Activated CD8-positive, alpha-beta memory T cell treated with anti-CD3 and anti-CD28 coated beads, Interleukin-2, amount 50 U/mL, for 4 hours (primary cell): ENCODE results near the gene USF3.
A peak's percentile ranks its signal among the peaks of the same experiment; 100 is the strongest.

Source experiments
- DNase-seq: peaks from one replicate; pipeline ENCODE4 v3.0.0-alpha.2; 2020

The USF3 gene, protein sequence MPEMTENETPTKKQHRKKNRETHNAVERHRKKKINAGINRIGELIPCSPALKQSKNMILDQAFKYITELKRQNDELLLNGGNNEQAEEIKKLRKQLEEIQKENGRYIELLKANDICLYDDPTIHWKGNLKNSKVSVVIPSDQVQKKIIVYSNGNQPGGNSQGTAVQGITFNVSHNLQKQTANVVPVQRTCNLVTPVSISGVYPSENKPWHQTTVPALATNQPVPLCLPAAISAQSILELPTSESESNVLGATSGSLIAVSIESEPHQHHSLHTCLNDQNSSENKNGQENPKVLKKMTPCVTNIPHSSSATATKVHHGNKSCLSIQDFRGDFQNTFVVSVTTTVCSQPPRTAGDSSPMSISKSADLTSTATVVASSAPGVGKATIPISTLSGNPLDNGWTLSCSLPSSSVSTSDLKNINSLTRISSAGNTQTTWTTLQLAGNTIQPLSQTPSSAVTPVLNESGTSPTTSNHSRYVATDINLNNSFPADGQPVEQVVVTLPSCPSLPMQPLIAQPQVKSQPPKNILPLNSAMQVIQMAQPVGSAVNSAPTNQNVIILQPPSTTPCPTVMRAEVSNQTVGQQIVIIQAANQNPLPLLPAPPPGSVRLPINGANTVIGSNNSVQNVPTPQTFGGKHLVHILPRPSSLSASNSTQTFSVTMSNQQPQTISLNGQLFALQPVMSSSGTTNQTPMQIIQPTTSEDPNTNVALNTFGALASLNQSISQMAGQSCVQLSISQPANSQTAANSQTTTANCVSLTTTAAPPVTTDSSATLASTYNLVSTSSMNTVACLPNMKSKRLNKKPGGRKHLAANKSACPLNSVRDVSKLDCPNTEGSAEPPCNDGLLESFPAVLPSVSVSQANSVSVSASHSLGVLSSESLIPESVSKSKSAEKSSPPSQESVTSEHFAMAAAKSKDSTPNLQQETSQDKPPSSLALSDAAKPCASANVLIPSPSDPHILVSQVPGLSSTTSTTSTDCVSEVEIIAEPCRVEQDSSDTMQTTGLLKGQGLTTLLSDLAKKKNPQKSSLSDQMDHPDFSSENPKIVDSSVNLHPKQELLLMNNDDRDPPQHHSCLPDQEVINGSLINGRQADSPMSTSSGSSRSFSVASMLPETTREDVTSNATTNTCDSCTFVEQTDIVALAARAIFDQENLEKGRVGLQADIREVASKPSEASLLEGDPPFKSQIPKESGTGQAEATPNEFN (N-terminal part only)

DNA sequence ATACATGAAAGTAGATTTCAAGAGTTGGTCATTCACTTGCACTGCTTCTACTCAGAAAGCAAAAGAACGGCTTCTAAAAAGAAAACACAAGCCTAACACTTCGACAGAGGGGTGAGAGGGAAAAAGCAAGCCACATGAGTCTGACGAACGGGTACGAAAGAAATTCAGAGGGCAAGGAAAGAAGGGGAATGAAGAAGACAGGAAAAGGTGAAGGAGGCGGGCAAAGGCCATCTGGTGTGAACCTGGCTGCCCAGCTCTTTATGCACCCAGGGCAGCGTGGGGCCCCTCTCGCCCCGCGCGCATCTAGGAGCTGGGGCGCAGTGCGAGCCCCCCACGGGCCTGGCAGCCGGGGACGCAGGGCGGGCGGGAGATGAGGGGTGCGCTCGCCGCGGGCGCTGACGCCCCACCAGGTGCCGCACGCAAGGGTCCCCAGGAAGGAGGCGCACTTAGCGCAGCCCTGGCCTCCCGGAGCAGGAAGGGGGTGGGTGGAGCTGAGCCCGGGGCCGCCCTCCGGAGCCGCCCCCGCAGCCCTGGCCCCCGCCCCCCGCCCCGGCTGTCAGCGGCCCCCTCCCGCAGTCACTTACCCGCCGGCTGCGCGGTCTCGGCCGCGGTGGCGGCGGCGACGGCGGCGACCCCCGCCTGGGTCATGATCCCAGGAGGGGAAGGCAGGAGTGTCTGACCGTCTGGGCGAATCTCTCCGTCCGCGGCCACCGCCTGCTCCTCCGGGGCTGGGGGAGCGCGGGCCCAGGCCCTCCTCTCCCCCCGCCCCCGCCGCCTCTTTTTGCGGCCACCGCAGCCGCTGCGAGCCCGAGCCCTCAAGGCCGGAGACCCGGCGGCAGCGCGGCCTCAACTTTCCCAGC, at the start of gene USF3:
Gene USF3 (minus strand): TSS at position 857 of the 860 bp plus-strand sequence. CDS start 21,764 bp downstream, outside the sequence.
- DNase-seq: peak; percentile 83

DNA sequence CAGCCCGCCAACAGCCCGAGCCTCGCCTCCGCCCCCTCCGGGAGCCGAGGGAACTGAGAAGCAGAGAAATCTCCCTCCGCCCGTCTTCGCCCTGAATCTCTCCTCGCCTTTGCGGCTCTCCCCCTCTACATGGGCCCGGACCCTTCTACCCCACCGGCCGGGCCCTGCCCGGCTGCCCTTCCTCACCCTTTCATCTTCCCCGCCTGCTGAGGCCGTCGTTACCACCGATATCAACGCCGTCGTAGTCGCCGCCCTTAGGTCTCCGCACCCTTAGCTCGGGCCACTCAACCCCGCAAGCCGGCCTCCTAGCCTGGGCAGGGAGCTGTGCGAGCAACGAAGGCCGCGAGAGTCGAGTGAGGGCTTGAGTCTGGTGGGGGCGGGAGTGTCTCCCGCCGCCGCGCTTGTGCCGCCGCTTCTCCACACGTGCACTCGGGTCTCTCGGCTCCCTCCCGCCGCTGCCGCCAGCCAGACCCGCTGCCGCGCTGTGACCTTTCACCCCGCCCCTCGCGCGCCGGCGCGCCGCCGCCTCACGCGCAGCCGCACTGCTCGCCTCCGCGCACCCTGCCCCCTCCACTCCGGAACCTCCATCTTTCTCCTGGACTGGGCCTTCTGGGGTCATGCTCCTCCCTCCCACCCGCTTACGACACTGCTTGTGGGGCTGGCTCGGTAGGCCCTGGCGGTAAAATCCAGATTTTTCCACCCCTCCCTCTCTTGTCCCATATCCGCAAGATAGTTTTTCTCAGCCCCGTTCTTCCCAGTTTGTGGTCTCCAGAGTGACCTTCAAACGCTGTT, 49.5 kb upstream of the USF3 start, which contains the start of gene NAA50:
Gene NAA50 (minus strand): TSS at position 494 of the 792 bp plus-strand sequence. CDS start 300 bp downstream, at position 194.
- DNase-seq: peak; percentile 94

DNA sequence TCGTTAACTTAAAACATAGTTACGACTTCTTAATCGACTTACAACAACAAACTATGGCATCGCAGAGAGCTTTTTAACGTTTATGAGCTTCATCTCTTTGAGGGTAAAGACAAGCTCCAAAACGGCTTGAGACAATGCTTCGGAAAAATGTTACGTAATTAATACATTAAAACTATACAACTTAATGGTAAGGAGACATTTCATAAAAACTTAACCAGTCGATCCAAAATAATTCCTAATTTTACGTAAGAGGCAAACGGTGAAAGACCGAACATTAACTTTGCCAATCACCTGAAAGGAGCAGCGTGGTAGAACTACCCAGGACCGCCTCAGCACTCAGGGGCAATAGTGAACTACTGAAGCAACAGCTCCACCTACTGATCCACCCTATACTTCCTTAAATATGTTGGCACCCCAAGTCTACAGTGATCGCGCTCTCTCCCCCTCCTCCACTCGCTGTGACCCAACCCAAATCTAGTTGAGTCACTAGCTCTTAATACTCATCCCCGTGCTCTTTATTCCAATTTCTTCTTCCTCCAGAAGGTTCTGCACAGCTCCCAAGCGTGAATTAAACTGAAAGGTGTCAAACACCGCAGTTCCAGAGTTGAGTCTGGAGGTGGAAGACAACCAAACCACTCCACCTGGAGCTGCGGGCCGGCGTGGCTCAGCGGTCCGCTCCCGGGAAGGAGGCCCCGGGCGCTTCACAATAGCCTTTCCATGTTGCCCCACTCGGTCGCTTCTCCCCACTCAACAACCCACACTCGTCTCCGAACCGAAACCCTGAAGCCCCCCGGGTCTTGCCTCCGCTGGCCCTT, 48.7 kb upstream of the USF3 start:
- DNase-seq: peak; percentile 77

DNA sequence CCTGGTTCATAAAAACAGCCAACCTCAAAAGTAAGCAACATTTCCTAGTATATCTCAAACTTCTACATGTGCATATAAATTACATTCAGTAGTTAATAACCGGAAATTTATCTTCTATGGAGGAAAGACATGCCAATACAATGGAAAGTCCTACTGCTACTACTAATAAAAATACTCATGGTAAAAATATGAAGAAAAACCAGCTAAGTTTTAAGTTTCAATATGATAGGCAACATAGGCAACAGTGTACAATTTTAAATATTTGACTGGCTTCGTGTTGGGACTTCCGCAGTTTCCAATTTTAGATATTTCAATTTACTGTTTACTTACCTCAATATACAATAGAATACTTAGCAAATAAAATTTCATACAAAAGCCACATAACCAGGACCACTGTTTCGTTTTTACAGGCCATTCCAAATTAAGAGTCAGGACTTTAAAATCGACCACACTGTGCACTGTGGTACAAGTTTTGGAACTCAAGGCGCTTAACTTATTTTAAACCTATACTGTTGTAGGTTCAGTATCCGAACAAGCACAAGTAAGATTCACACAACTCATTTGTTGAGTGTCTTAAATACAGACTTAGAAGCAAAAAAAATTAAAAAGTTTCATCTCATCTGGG, 46.7 kb upstream of the USF3 start:
- no peak for DNase-seq

DNA sequence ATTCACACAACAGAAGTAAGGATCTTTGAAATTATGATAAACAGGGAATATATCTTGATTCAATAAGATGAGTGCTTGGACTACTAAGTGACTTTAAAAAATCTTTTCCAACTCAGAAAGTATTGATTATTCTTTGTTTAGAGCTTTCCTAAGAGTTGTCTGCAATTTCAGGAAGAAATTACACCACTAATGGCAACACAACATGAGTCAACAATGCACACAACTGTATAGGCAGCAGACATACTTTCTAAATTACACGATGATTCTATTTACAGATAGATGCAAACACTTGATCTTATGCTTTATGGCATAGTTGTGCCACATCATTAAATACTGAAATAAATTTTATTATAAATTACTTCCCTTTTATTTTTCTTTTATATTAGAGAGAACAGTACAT, 45.2 kb upstream of the USF3 start:
- no peak for DNase-seq

DNA sequence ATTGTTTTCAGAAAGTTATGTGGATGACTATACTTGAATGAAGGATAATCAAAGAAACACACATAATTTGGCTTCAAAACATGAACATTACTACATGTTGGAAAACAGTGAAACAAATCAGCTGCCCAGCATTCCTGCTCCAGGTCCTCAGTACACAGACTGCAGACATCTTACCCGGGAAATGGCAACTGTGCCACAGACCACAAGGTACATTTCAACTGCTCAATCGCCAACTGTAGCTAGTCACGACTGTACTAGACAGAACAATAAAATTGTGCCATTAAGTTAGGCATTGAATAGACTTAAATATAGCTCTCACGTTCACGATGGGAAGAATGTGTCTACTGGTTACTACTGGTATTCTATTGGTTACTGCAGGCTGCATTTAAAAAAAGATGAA, 44.6 kb upstream of the USF3 start:
- no peak for DNase-seq

DNA sequence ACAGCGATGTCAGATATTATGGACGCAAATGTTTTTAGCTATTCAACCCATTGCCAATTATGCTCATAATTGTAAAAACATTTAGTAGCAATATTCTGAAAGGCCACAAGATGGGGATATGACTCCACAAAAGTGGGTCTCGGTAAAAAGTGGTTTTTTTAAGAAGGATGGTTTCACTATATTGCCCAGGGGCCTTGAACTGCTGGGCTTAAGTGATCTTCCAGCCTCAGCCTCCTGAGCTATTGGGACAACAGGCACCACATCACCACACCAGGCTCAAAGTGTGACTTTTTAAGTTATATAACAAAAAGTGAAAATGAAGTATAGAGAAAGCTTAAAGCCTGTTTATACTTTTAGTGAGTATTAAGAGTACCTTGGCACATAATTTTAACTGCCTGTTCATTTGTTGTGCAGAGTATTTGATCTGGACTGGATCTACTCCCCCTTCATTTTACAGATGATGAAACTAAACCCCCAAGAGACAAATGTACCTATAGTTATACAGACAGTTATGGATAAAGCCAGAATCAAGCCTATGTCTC, 40.2 kb upstream of the USF3 start:
- no peak for DNase-seq

DNA sequence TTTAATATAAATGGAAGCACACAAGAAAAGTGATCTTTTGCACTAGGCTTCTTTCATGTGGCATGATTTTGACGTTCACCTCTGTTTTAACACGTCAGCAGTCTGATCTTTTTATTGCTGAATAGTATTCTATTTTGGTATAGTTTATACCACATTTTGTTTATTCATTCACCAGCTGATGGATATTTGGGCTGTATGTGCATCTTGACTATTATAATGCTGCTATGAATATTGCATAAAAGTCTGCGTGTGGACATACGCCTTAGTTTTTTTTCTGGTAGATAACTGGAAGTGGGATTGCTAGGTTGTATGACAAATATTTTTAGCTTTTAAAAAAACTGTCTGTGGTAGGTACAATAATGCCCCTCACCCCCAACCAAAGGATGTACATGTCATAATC, 35.3 kb upstream of the USF3 start:
- DNase-seq: no peak

DNA sequence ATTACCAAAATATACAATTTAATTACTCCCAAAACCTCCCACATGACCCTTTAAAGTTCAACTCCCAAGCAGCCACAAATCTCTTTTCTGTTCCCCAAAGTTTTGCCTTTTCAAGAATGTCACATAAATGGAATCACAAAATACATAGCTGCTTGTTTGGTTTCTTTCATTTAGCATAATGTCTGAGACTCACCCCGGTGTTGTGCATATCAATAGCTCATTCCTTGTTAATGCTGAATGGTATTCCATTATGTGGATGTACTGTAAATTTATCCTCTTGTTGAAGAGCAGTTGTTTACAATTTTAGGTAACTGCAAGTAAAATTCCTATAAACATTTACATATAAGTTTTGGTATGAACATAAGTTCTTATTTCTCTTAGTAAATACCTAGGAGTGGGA, 34.1 kb upstream of the USF3 start:
- no peak for DNase-seq

DNA sequence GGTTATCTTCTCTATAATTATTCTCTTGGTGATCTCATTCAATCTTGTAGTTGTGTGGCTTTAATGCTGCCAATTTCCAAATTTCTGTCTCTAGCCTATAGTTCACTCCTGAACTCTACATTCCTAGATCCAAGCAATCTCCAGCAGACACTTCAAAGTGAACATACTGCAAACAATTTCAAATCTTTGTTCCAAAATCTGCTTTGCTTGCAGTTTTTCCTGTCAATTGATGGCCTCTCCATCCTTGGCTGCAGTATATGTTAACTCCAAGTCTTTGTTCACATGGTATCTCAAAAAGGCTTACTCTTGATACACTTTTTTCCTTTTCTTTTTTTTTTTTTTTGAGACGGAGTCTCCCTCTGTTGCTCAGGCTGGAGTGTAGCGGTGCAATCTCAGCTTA, 32.2 kb upstream of the USF3 start:
- no peak for DNase-seq

DNA sequence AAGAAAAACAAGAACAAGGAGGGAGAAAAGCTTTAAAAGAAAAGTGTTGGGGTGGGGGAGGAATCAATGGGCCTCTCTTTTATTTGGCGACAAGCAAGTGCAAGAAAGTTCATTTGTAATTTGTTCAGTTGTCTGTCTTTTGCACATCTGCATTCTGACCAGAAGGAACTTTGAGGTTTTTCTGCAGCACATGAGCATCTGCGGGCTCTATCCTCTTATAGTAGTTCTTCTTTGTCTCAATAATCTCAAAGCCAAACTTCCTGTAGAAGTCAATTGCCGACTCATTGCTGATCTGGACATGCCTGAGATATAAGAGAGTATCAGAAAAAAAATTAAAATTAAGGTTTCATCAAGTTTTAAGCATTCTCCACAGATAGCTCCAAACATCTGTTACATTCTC, 25.2 kb upstream of the USF3 start:
- no peak for DNase-seq

DNA sequence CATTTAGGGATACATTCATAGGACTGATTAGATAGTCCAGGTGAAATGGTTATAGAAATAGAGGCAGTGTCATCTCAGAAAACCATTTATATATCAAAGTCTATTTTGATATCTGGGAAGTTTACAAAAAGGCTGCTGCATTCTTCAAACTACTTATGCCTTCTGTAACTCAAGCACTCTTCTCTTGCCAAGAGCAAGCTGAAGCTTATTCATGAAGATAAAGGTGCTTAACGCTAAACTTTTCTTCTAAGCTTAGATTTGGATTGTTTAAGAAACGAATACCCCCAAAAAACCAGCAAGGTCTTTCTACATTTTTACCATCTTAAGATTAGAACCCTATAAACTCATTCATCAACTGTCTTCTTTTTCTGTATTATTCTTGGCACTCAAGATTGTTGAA, 23.3 kb upstream of the USF3 start:
- no peak for DNase-seq

DNA sequence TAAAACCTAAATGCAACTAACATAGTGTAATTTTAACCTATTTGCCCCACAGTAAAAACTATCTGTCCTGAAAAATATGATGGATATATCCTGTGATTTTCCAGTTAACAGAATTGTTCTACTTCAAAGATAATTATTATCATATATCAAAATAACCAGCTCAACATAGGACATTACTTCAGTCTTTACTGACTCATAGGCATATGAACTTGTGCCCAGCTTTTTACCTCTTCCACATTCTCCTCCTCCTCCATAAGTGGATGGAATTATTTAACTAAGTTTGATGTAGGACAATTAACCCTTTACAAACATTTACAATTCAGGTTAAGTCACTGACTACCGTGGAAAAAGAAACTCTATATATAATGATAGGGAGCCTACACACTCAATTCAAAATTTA, 22.9 kb upstream of the USF3 start:
- no peak for DNase-seq

DNA sequence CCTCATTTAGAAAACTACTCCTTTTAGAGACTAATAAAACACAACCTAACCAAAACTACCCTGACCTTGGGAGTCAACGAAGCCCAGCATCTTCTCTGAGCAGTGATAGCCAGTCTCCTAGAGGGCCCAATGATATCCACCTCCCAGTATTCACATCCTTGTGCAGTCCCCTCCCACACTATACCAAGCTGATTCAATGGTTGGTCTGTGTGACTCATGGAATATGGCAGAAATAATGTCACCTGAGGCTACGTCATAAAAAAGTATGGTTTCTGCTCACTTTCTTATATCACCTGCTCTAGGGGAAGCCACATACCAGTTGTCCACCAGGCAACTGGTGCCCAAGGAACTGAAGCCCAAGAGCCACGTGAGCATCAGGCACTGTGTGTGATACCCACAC, 21.4 kb upstream of the USF3 start:
- DNase-seq: no peak

DNA sequence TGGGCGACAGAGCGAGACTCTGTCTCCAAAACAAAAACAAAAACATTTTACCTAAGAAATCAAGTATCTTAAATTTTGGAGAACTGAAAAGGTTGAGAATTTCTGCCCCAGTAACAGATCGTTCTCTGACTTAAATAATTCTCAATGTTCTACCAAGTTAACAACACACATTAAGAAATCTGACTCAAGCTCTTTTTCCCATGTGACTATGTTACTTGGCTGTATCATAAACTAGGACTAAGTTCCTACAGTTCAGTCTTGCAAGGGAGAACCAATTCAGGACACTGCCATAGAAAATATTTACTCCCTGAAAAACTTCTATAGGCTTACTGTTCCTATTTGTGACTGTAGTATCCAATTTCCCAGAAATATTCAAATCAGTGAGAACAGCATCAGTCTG, 20.9 kb upstream of the USF3 start:
- no peak for DNase-seq

DNA sequence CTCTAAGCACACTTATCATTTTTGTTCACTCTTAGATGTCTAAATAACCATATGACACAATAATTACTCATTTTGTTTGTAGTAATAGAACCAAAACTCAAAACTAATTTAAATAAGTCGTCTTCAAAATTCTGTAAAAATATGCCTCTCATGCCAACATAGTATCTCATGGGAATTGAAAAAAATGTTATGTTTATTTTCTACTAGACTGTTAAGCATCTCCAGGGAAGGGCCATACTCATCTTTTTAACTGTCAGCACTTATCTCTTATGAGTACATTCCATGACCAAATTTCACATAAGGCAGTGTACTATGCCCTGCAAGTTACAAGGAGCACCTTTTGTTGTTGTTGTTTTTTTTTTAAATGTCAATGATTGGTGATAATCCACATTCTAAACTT, 18.3 kb upstream of the USF3 start:
- DNase-seq: no peak

DNA sequence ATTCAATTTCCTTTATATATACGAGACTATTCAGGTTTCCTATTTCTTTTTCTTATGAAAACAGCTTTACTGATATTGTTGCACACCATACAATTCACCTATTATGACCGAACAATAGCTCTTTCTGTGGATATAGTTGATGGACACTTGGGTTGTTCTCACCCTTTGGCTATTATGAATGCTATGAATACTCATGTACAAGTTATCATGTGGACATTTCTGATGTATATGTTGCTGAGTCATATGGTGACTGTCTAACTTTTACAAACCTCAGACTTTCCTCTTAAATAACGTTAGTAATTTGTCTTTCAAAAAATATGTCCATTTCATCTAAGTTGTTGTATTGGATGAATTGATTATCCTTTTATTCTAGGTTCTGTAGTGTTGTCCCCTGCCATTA, 15.7 kb upstream of the USF3 start:
- DNase-seq: no peak

DNA sequence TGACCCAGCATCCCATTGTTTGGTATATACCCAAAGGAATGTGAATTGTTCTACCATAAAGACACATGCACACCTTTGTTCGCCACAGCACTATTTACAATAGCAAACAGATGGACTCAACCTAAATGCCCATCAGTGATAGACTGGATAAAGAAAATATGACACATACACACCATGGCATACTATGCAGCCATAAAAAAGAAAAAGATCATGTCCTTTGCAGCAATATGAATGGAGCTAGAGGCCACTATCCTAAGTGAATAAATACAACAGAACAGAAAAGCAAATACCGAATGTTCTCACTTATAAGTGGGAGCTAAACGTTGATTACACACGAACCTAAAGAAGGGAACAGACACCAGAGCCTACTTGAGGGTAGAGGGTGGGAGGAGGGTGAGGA, 11.4 kb upstream of the USF3 start:
- DNase-seq: no peak

DNA sequence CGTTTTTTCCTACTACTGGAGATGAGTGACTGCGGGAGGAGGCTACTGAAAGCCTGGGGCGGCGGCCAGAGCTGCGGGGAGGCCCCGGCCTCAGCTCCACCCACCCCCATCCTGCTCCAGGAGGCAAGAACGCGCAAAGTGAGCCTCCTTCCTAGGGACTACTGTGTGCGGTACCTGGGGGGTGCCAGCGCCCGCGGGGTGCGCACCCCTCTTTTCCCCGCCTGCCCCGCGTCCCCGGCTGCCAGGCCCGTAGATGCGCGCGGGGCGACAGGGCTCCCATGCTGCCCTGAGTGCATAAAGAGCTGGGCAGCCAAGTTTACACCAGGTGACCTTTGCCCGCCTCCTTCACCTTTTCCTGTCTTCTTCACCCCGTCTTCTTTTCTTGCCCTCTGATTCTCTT, 2.5 kb upstream of the USF3 start:
- DNase-seq: no peak
